Measurements from ENCODE around the gene UGT1A9.
"Not testable (repeated sequence)": the region's sequence is repeated elsewhere in the genome, so short reads cannot be mapped to it uniquely, and the experiment has no call there.

GRCh38 chr2:233700842-233701241 is 29.1 kb downstream of the UGT1A9 start:
- not testable (repeated sequence) for TF ChIP-seq CTCF (IDR thresholded peaks at IDR 0.05; ENCODE audit: insufficient read depth, low read length); POLR2AphosphoS5 (IDR thresholded peaks at IDR 0.05; ENCODE audit: low read depth)
